ENCODE results near the gene NKX3-2.

NKX3-2 gene

DNA sequence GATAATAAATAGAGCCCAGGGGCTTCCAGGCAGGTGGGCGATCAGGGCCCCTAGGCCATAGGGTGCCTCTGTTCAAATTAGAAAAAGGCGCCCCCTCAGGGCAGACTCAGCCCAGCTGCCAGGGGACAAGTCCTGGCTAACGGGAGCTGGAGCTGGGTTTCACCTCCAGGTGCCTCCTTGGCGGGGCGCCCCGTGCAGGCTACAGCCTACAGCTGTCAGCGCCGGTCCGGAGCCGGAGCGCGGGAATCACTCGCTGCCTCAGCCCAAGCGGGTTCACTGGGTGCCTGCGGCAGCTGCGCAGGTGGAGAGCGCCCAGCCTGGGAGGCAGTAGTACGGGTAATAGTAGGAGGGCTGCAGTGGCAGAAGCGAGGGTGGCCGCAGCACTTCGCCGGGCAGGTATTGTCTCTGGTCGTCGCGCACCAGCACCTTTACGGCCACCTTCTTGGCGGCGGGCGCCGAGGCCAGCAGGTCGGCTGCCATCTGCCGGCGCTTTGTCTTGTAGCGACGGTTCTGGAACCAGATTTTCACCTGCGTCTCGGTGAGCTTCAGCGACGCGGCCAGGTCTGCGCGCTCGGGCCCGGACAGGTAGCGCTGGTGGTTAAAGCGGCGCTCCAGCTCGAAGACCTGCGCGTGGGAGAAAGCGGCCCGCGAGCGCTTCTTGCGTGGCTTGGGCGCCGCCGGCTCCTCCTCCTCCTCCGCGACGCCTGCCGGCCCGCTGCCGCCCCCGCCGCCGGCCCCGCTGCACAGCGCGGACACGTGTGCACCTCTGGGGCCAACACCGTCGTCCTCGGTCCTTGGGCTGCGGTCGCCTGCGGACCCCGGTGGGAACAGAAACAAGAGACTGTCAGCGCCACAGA lies 2.4 kb downstream of the NKX3-2 start:
- Histone ChIP-seq H3K79me1 (replicated peaks; ENCODE audit: low read length, poor library complexity, severe bottlenecking) (no peaks in the 10 kb centered on the region), H2BK120ac (ENCODE audit: low read depth, low read length) (no peak overlapping the region), H3K27me3 (ENCODE audit: control insufficient read depth in 1 of 2, insufficient read depth in 1 of 2, low read length in 2 of 2) (peaks cover 79 to 94% of the 10 kb centered on the region in 2 experiments), H3K23ac (ENCODE audit: low read length in 2 of 2) (peak overlapping the region in 1 of 2 experiments; percentile 5), H2BK15ac (ENCODE audit: low read depth, poor library complexity, severe bottlenecking) (no peak overlapping the region), H3K27ac (ENCODE audit: low read length, poor library complexity, severe bottlenecking) (no peak overlapping the region), H3K9ac (ENCODE audit: low read length) (no peak overlapping the region), H3K18ac (ENCODE audit: low read depth in 1 of 2, low read length in 2 of 2) (peak overlapping the region; percentile 16 to 80), H2BK5ac (ENCODE audit: low read depth, low read length, poor library complexity, severe bottlenecking) (no peak overlapping the region), H3K14ac (ENCODE audit: low read length in 2 of 2) (peak overlapping the region in 1 of 2 experiments; percentile 26), H3K4me2 (ENCODE audit: low read length, poor library complexity, severe bottlenecking) (peak overlapping the region; percentile 63), H3K4me1 (ENCODE audit: control insufficient read depth, insufficient read depth, low read depth, low read length) (peaks cover 20% of the 10 kb centered on the region), H2AK5ac (ENCODE audit: low read length, severe bottlenecking) (no peak overlapping the region), H2BK12ac (ENCODE audit: low read length in 2 of 2) (no peak overlapping the region), H4K8ac (ENCODE audit: low read length) (peak overlapping the region; percentile 78), H3K9me3 (ENCODE audit: control insufficient read depth, low read length) (peaks cover 4% of the 10 kb centered on the region), H3K4me3 (ENCODE audit: insufficient read depth in 1 of 2, low read depth in 1 of 2, low read length in 2 of 2) (peak overlapping the region in 1 of 2 experiments; percentile 15), H2AFZ (ENCODE audit: low read depth, low read length) (no peak overlapping the region), H3K36me3 (ENCODE audit: control insufficient read depth in 1 of 2, insufficient read depth in 2 of 2, low read depth in 1 of 2, low read length in 2 of 2) (no peaks in the 10 kb centered on the region), H4K91ac (ENCODE audit: low read length) (peak overlapping the region; percentile 29), H3K4ac (ENCODE audit: low read depth in 1 of 2, low read length in 2 of 2) (peak overlapping the region in 1 of 2 experiments; percentile 62)
- 3% methylated on average over 73 of the region's 79 CpGs for WGBS
- no peak for DNase-seq

- 41% methylated on average over 9 of the region's 10 CpGs for WGBS
- H3K9ac ChIP-seq (ENCODE audit: low read length): no peak overlapping the region
These were observed 3.1 kb downstream of the NKX3-2 start for GRCh38 chr4:13541176-13541604.

GRCh38 chr4:13540446-13541175 lies 3.7 kb downstream of the NKX3-2 start:
- no peak overlapping the region for H3K4ac ChIP-seq (ENCODE audit: low read depth in 1 of 2, low read length in 2 of 2)
- H3K27ac ChIP-seq (ENCODE audit: low read length, poor library complexity, severe bottlenecking): no peak overlapping the region
- H2BK12ac ChIP-seq (ENCODE audit: low read length in 2 of 2): no peak overlapping the region
- no peak overlapping the region for H3K18ac ChIP-seq (ENCODE audit: low read depth in 1 of 2, low read length in 2 of 2)
- no peak for DNase-seq
- no peak overlapping the region for H3K14ac ChIP-seq (ENCODE audit: low read length in 2 of 2)
- H3K36me3 ChIP-seq (ENCODE audit: control insufficient read depth in 1 of 2, insufficient read depth in 2 of 2, low read depth in 1 of 2, low read length in 2 of 2): no peaks in the 10 kb centered on the region
- no peak overlapping the region for H3K4me2 ChIP-seq (ENCODE audit: low read length, poor library complexity, severe bottlenecking)
- H3K4me3 ChIP-seq (ENCODE audit: insufficient read depth in 1 of 2, low read depth in 1 of 2, low read length in 2 of 2): no peak overlapping the region
- no peak overlapping the region for H4K8ac ChIP-seq (ENCODE audit: low read length)
- H3K9ac ChIP-seq (ENCODE audit: low read length): no peak overlapping the region
- H3K23ac ChIP-seq (ENCODE audit: low read length in 2 of 2): no peak overlapping the region
- H2BK120ac ChIP-seq (ENCODE audit: low read depth, low read length): no peak overlapping the region
- H3K27me3 ChIP-seq (ENCODE audit: control insufficient read depth in 1 of 2, insufficient read depth in 1 of 2, low read length in 2 of 2): peaks cover 82 to 94% of the 10 kb centered on the region in 2 experiments
- H2AK5ac ChIP-seq (ENCODE audit: low read length, severe bottlenecking): no peak overlapping the region
- 44% methylated on average over 14 of the region's 23 CpGs for WGBS
- H2BK15ac ChIP-seq (ENCODE audit: low read depth, poor library complexity, severe bottlenecking): peak overlapping the region; percentile 3
- H2BK5ac ChIP-seq (ENCODE audit: low read depth, low read length, poor library complexity, severe bottlenecking): no peak overlapping the region
- H4K91ac ChIP-seq (ENCODE audit: low read length): no peak overlapping the region
- H2AFZ ChIP-seq (ENCODE audit: low read depth, low read length): no peak overlapping the region
- H3K9me3 ChIP-seq (ENCODE audit: control insufficient read depth, low read length): peaks cover 4% of the 10 kb centered on the region
- no peaks in the 10 kb centered on the region for H3K79me1 ChIP-seq (replicated peaks; ENCODE audit: low read length, poor library complexity, severe bottlenecking)
- peaks cover 23% of the 10 kb centered on the region for H3K4me1 ChIP-seq (ENCODE audit: control insufficient read depth, insufficient read depth, low read depth, low read length)

More at GRCh38 chr4:13541176-13541604, 3.1 kb downstream of the NKX3-2 start:
- no peak overlapping the region for H4K91ac ChIP-seq (ENCODE audit: low read length)
- H2BK12ac ChIP-seq (ENCODE audit: low read length in 2 of 2): peak overlapping the region in 1 of 2 experiments; percentile 15
- DNase-seq: no peak
- no peak overlapping the region for H2AK5ac ChIP-seq (ENCODE audit: low read length, severe bottlenecking)
- no peak overlapping the region for H2AFZ ChIP-seq (ENCODE audit: low read depth, low read length)
- no peak overlapping the region for H2BK15ac ChIP-seq (ENCODE audit: low read depth, poor library complexity, severe bottlenecking)
- H3K79me1 ChIP-seq (replicated peaks; ENCODE audit: low read length, poor library complexity, severe bottlenecking): no peaks in the 10 kb centered on the region
- H3K4me1 ChIP-seq (ENCODE audit: control insufficient read depth, insufficient read depth, low read depth, low read length): peaks cover 18% of the 10 kb centered on the region
- no peak overlapping the region for H2BK5ac ChIP-seq (ENCODE audit: low read depth, low read length, poor library complexity, severe bottlenecking)
- no peak overlapping the region for H3K23ac ChIP-seq (ENCODE audit: low read length in 2 of 2)
- H3K4ac ChIP-seq (ENCODE audit: low read depth in 1 of 2, low read length in 2 of 2): no peak overlapping the region
- no peak overlapping the region for H3K18ac ChIP-seq (ENCODE audit: low read depth in 1 of 2, low read length in 2 of 2)
- H3K4me3 ChIP-seq (ENCODE audit: insufficient read depth in 1 of 2, low read depth in 1 of 2, low read length in 2 of 2): no peak overlapping the region
- no peaks in the 10 kb centered on the region for H3K36me3 ChIP-seq (ENCODE audit: control insufficient read depth in 1 of 2, insufficient read depth in 2 of 2, low read depth in 1 of 2, low read length in 2 of 2)
- H3K14ac ChIP-seq (ENCODE audit: low read length in 2 of 2): no peak overlapping the region
- no peak overlapping the region for H3K27ac ChIP-seq (ENCODE audit: low read length, poor library complexity, severe bottlenecking)
- peaks cover 79 to 94% of the 10 kb centered on the region in 2 experiments for H3K27me3 ChIP-seq (ENCODE audit: control insufficient read depth in 1 of 2, insufficient read depth in 1 of 2, low read length in 2 of 2)
- H4K8ac ChIP-seq (ENCODE audit: low read length): peak overlapping the region; percentile 9
- H3K9me3 ChIP-seq (ENCODE audit: control insufficient read depth, low read length): peaks cover 4% of the 10 kb centered on the region
- H3K4me2 ChIP-seq (ENCODE audit: low read length, poor library complexity, severe bottlenecking): no peak overlapping the region
- no peak overlapping the region for H2BK120ac ChIP-seq (ENCODE audit: low read depth, low read length)
